Measurements from ENCODE around the gene SHC2.
"Not testable (repeated sequence)": the region's sequence is repeated elsewhere in the genome, so short reads cannot be mapped to it uniquely, and the experiment has no call there.

DNA sequence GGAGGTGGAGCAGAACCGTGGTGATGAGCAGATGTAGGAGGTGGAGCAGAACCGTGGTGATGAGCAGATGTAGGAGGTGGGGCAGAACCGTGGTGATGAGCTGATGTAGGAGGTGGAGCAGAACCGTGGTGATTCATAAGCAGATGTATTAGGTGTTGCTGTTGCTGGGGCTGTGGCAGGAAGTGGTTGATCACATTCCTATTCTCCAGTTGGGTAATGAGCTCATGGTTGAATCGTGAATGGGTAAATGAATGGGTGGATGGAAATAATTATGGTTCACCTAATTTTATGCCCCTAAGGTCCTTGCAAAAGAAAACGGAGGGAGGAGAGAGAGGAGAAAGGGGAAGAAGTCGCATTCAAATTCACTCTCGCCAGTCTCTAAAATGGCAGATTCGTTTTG lies 78.3 kb downstream of the SHC2 start:
- TF ChIP-seq TEAD4 (IDR thresholded peaks at IDR 0.05; ENCODE audit: borderline replicate concordance, insufficient read depth); NFIC (IDR thresholded peaks at IDR 0.05; ENCODE audit: borderline replicate concordance); TCF12 (IDR thresholded peaks at IDR 0.05): not testable (repeated sequence)
- TF ChIP-seq, protein P1, sequence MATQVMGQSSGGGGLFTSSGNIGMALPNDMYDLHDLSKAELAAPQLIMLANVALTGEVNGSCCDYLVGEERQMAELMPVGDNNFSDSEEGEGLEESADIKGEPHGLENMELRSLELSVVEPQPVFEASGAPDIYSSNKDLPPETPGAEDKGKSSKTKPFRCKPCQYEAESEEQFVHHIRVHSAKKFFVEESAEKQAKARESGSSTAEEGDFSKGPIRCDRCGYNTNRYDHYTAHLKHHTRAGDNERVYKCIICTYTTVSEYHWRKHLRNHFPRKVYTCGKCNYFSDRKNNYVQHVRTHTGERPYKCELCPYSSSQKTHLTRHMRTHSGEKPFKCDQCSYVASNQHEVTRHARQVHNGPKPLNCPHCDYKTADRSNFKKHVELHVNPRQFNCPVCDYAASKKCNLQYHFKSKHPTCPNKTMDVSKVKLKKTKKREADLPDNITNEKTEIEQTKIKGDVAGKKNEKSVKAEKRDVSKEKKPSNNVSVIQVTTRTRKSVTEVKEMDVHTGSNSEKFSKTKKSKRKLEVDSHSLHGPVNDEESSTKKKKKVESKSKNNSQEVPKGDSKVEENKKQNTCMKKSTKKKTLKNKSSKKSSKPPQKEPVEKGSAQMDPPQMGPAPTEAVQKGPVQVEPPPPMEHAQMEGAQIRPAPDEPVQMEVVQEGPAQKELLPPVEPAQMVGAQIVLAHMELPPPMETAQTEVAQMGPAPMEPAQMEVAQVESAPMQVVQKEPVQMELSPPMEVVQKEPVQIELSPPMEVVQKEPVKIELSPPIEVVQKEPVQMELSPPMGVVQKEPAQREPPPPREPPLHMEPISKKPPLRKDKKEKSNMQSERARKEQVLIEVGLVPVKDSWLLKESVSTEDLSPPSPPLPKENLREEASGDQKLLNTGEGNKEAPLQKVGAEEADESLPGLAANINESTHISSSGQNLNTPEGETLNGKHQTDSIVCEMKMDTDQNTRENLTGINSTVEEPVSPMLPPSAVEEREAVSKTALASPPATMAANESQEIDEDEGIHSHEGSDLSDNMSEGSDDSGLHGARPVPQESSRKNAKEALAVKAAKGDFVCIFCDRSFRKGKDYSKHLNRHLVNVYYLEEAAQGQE (IDR thresholded peaks at IDR 0.05; ENCODE audit: low read depth, low read length), result not testable (repeated sequence)
- TF ChIP-seq, protein P2, sequence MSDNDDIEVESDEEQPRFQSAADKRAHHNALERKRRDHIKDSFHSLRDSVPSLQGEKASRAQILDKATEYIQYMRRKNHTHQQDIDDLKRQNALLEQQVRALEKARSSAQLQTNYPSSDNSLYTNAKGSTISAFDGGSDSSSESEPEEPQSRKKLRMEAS (IDR thresholded peaks at IDR 0.05; ENCODE audit: low read depth), result not testable (repeated sequence)
- TF ChIP-seq, protein P3, sequence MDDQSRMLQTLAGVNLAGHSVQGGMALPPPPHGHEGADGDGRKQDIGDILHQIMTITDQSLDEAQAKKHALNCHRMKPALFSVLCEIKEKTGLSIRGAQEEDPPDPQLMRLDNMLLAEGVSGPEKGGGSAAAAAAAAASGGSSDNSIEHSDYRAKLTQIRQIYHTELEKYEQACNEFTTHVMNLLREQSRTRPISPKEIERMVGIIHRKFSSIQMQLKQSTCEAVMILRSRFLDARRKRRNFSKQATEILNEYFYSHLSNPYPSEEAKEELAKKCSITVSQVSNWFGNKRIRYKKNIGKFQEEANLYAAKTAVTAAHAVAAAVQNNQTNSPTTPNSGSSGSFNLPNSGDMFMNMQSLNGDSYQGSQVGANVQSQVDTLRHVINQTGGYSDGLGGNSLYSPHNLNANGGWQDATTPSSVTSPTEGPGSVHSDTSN (IDR thresholded peaks at IDR 0.05), result not testable (repeated sequence)
